ENCODE results near the gene HPF1.

DNA sequence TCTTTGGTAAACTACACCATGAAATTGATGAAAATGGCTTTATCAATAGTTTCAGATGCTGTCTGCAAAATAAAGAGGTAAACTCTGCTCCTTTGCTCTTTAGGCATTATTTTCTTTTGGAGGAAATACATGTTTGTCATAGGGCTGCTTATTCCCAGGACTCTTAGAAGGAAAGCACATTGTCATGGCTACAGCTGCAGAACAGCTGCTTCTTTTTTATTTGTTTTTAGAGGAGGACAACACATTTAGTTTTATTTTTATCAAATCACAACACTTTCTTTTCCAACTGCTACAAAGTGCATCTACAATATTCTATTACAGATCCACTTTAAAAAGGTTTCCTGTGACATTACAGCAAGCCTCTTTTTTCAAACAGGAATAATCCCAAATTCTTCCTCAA is 12.7 kb upstream of the HPF1 start:
- TF ChIP-seq CTCF (IDR thresholded peaks at IDR 0.05; ENCODE audit: borderline replicate concordance, extremely low read depth, low read length, poor library complexity, severe bottlenecking) = no peak
- no peak for TF ChIP-seq EZH2 (IDR thresholded peaks at IDR 0.05; ENCODE audit: borderline replicate concordance, low read depth, low read length, severe bottlenecking)
